ENCODE data around the gene SYNE1. TPM values are rescaled to one million over a fixed set of nuclear protein-coding genes. Genes with fewer than 3 reads are reported as not detected.

The SYNE1 gene
- total RNA-seq, 1 donor from 2014 or later = 26.6 TPM

GRCh38 chr6:152195896-152196295 is 441.3 kb downstream of the SYNE1 start:
- Mint-ChIP-seq H3K4me1 (ENCODE audit: unreplicated experiment) (no peaks in the 10 kb centered on the region), H3K27me3 (no peaks in the 10 kb centered on the region), H3K9me3 (peaks cover 5% of the 10 kb centered on the region), H3K27ac (no peak overlapping the region), H3K36me3 (peaks cover 23% of the 10 kb centered on the region), H3K4me3 (no peak overlapping the region)
- no peak for TF ChIP-seq CTCF (conservative IDR thresholded peaks at IDR 0.05)
- no peak for DNase-seq (ENCODE audit: extremely low spot score, unreplicated experiment)

GRCh38 chr6:152189736-152190135 is 447.4 kb downstream of the SYNE1 start:
- Mint-ChIP-seq H3K27me3 (no peaks in the 10 kb centered on the region), H3K4me1 (ENCODE audit: unreplicated experiment) (no peaks in the 10 kb centered on the region), H3K4me3 (no peak overlapping the region), H3K27ac (no peak overlapping the region), H3K9me3 (peaks cover 5% of the 10 kb centered on the region), H3K36me3 (peaks cover 13% of the 10 kb centered on the region)
- no peak for TF ChIP-seq CTCF (conservative IDR thresholded peaks at IDR 0.05)
- no peak for DNase-seq (ENCODE audit: extremely low spot score, unreplicated experiment)

GRCh38 chr6:152188011-152188410 is 449.2 kb downstream of the SYNE1 start:
- H3K4me1 Mint-ChIP-seq (ENCODE audit: unreplicated experiment) = no peaks in the 10 kb centered on the region
- DNase-seq (ENCODE audit: extremely low spot score, unreplicated experiment) = no peak
- H3K4me3 Mint-ChIP-seq = no peak overlapping the region
- H3K36me3 Mint-ChIP-seq = peaks cover 11% of the 10 kb centered on the region
- TF ChIP-seq CTCF (conservative IDR thresholded peaks at IDR 0.05) = no peak
- H3K9me3 Mint-ChIP-seq = peaks cover 5% of the 10 kb centered on the region
- no peaks in the 10 kb centered on the region for H3K27me3 Mint-ChIP-seq
- H3K27ac Mint-ChIP-seq = no peak overlapping the region

GRCh38 chr6:152186840-152187239 is 450.3 kb downstream of the SYNE1 start:
- H3K36me3 Mint-ChIP-seq = peaks cover 6% of the 10 kb centered on the region
- no peak for TF ChIP-seq CTCF (conservative IDR thresholded peaks at IDR 0.05)
- H3K9me3 Mint-ChIP-seq = peaks cover 3% of the 10 kb centered on the region
- H3K27ac Mint-ChIP-seq = no peak overlapping the region
- no peak overlapping the region for H3K4me3 Mint-ChIP-seq
- H3K27me3 Mint-ChIP-seq = no peaks in the 10 kb centered on the region
- H3K4me1 Mint-ChIP-seq (ENCODE audit: unreplicated experiment) = no peaks in the 10 kb centered on the region
- no peak for DNase-seq (ENCODE audit: extremely low spot score, unreplicated experiment)

- no peaks in the 10 kb centered on the region for H3K4me1 Mint-ChIP-seq (ENCODE audit: unreplicated experiment)
Observed at GRCh38 chr6:152184917-152185574, 452.1 kb downstream of the SYNE1 start.

More at GRCh38 chr6:152184917-152185574, 452.1 kb downstream of the SYNE1 start:
- H3K4me3 Mint-ChIP-seq = no peak overlapping the region
- TF ChIP-seq CTCF (conservative IDR thresholded peaks at IDR 0.05) = no peak
- H3K36me3 Mint-ChIP-seq = peaks cover 9% of the 10 kb centered on the region
- H3K9me3 Mint-ChIP-seq = no peaks in the 10 kb centered on the region
- no peak for DNase-seq (ENCODE audit: extremely low spot score, unreplicated experiment)
- H3K27me3 Mint-ChIP-seq = no peaks in the 10 kb centered on the region
- no peak overlapping the region for H3K27ac Mint-ChIP-seq

All from type B pancreatic cell (in vitro differentiated cells).